ENCODE measurements around the gene SLC2A6. TPM values are rescaled to one million over a fixed set of nuclear protein-coding genes. Genes with fewer than 3 reads are reported as not detected.
A peak's percentile ranks its signal among the peaks of the same experiment; 100 is the strongest.

Gene SLC2A6
- total RNA-seq, 3 donors from 2014 or later = 2.6 to 5.3 (median 2.8) TPM

- intact Hi-C loops (cut with DNase I, micrococcal nuclease) = no loop called here
- DNase-seq = peak in 1 of 3 donors; percentile 46
- ATAC-seq = peak; percentile 58
- Histone ChIP-seq H3K4me3 (no peak overlapping the region), H3K36me3 (ENCODE audit: low read depth) (no peaks in the 10 kb centered on the region), H3K9me3 (no peaks in the 10 kb centered on the region), H3K4me1 (ENCODE audit: low read depth) (no peaks in the 10 kb centered on the region)
- TF ChIP-seq CTCF (IDR thresholded peaks at IDR 0.05) = no peak
Observed at GRCh38 chr9:133437753-133438531, 41.0 kb downstream of the SLC2A6 start.

GRCh38 chr9:133436681-133437080 is 42.2 kb downstream of the SLC2A6 start:
- Histone ChIP-seq H3K36me3 (ENCODE audit: low read depth) (no peaks in the 10 kb centered on the region), H3K4me1 (ENCODE audit: low read depth) (no peaks in the 10 kb centered on the region), H3K4me3 (no peak overlapping the region), H3K9me3 (no peaks in the 10 kb centered on the region)
- intact Hi-C loops (cut with DNase I, micrococcal nuclease) = no loop called here
- no peak for ATAC-seq
- TF ChIP-seq CTCF (IDR thresholded peaks at IDR 0.05) = no peak
- no peak for DNase-seq

GRCh38 chr9:133433351-133433843 is 45.5 kb downstream of the SLC2A6 start:
- Histone ChIP-seq H3K36me3 (ENCODE audit: low read depth) (no peaks in the 10 kb centered on the region), H3K4me3 (no peak overlapping the region), H3K4me1 (ENCODE audit: low read depth) (no peaks in the 10 kb centered on the region), H3K9me3 (no peaks in the 10 kb centered on the region)
- intact Hi-C loops (cut with DNase I, micrococcal nuclease) = no loop called here
- no peak for TF ChIP-seq CTCF (IDR thresholded peaks at IDR 0.05)
- ATAC-seq (no peak), DNase-seq (no peak)

GRCh38 chr9:133430244-133430643 is 48.7 kb downstream of the SLC2A6 start:
- ATAC-seq (no peak), DNase-seq (no peak)
- Histone ChIP-seq H3K36me3 (ENCODE audit: low read depth) (no peaks in the 10 kb centered on the region), H3K4me3 (no peak overlapping the region), H3K4me1 (ENCODE audit: low read depth) (peaks cover 4% of the 10 kb centered on the region), H3K9me3 (no peaks in the 10 kb centered on the region)
- intact Hi-C loops (cut with DNase I, micrococcal nuclease) = no loop called here
- TF ChIP-seq CTCF (IDR thresholded peaks at IDR 0.05) = no peak

- TF ChIP-seq CTCF (IDR thresholded peaks at IDR 0.05) = peak; percentile 12
- intact Hi-C loops (cut with DNase I, micrococcal nuclease) = no loop called here
- H3K36me3 ChIP-seq (ENCODE audit: low read depth) = no peaks in the 10 kb centered on the region
- DNase-seq (peak in 2 of 3 donors; percentile 53 to 72), ATAC-seq (peak; percentile 60)
- H3K4me3 ChIP-seq = no peak overlapping the region
- H3K4me1 ChIP-seq (ENCODE audit: low read depth) = peaks cover 4% of the 10 kb centered on the region
- no peaks in the 10 kb centered on the region for H3K9me3 ChIP-seq
Observed at GRCh38 chr9:133429641-133430161, 49.2 kb downstream of the SLC2A6 start.

Data from mucosa of descending colon (tissue), 3 donors.